CD4-positive, alpha-beta T cell (primary cell): ENCODE data around the gene HAPLN1. TPM values are rescaled to one million over a fixed set of nuclear protein-coding genes. Genes with fewer than 3 reads are reported as not detected.

Experiments
- ATAC-seq: fragments of 200-7000 bp; cut with Tn5 transposase; one replicate; pipeline ENCODE4 v1.10.0; 2022; ENCODE audit warnings: mild to moderate bottlenecking; ENCODE audit not compliant: poor library complexity
- CTCF ChIA-PET: fragments of 350-600 bp; sonication (Branson Sonifier 250); formaldehyde crosslinking; loops from one replicate; lab custom pipeline; 2021; ENCODE audit warnings: antibody characterized with exemption, inconsistent platforms; lab: Charles Lee
- POLR2A ChIA-PET: fragments of 350-600 bp; sonication (Branson Sonifier 250); formaldehyde crosslinking; loops from one replicate; lab custom pipeline; 2021; ENCODE audit warnings: antibody characterized with exemption, inconsistent platforms; lab: Charles Lee
- DNase-seq, 14 experiments: peaks; one replicate each; pipeline ENCODE4 v3.0.0-alpha.2; 2013 to 2020; ENCODE audit warnings: mixed read lengths in 2 of 14
- H3K27ac ChIP-seq, 2 donors: one replicate each; pipeline versions ENCODE4 v1.5.1 to v1.7.0; 2013; ENCODE audit warnings: low read length in 2 of 2, low read depth in 1 of 2, mild to moderate bottlenecking in 1 of 2
- H3K27me3 ChIP-seq, 2 experiments: 1 replicate in 1 of 2; 2 replicates in 1 of 2; pipeline versions ENCODE4 v1.6.1 to v1.7.0; 2013; ENCODE audit warnings: low read length in 2 of 2, control low read depth in 1 of 2, mild to moderate bottlenecking in 1 of 2, moderate library complexity in 1 of 2; ENCODE audit not compliant: insufficient read depth in 2 of 2, control insufficient read depth in 1 of 2
- H3K36me3 ChIP-seq: one replicate; pipeline ENCODE4 v1.6.1; 2013; ENCODE audit warnings: low read length, control low read depth; ENCODE audit not compliant: insufficient read depth
- H3K4me1 ChIP-seq: one replicate; pipeline ENCODE4 v1.6.1; 2013; ENCODE audit warnings: low read length, control low read depth; ENCODE audit not compliant: insufficient read depth
- H3K4me3 ChIP-seq: one replicate; pipeline ENCODE4 v1.5.1; 2013; ENCODE audit warnings: mild to moderate bottlenecking, low read length, moderate library complexity
- H3K9me3 ChIP-seq, 2 experiments: 1 replicate in 1 of 2; 2 replicates in 1 of 2; pipeline versions ENCODE4 v1.6.1 to v1.7.0; 2013; ENCODE audit warnings: low read length in 2 of 2, mild to moderate bottlenecking in 2 of 2, control low read depth in 1 of 2, moderate library complexity in 1 of 2; ENCODE audit not compliant: control insufficient read depth in 1 of 2, insufficient read depth in 1 of 2
- H3K27ac Mint-ChIP-seq: one replicate; pipeline ENCODE4 v1.8.0; 2020; ENCODE audit warnings: mixed read lengths
- H3K27me3 Mint-ChIP-seq: one replicate; pipeline ENCODE4 v1.8.0; 2021; ENCODE audit warnings: mixed read lengths
- H3K36me3 Mint-ChIP-seq: one replicate; pipeline ENCODE4 v1.8.0; 2021; ENCODE audit warnings: low read depth, mixed read lengths
- H3K4me1 Mint-ChIP-seq: one replicate; pipeline ENCODE4 v1.8.0; 2021; ENCODE audit warnings: low read depth, mixed read lengths
- H3K4me3 Mint-ChIP-seq: one replicate; pipeline ENCODE4 v1.8.0; 2020; ENCODE audit warnings: mild to moderate bottlenecking, mixed read lengths
- H3K9me3 Mint-ChIP-seq: one replicate; pipeline ENCODE4 v1.8.0; 2020; ENCODE audit warnings: mixed read lengths
- intact Hi-C, 2 experiments: fragments of 100-400 bp; cut with DNase I in 1 of 2; cut with micrococcal nuclease in 1 of 2; formaldehyde crosslinking; loops; one replicate each; pipeline versions ENCODE4 v1.15.1 to v1.9.0; 2023 to 2025; cut with DNase I, micrococcal nuclease
- total RNA-seq, 174 experiments: library from RNA in 2 of 174; stranded (reverse) in 2 of 174; gene quantifications; one replicate each; pipeline ENCODE4 v1.2.3 and lab custom pipeline; 2021 to 2026
- TF ChIP-seq, protein P1 (sequence below): fragments of 200-600 bp; IDR thresholded peaks from one replicate; pipeline ENCODE4 v1.8.0; 2022; ENCODE audit warnings: antibody characterized with exemption, mild to moderate bottlenecking

The HAPLN1 gene
- total RNA-seq, 2 experiments from 2014 or later: not detected

DNA sequence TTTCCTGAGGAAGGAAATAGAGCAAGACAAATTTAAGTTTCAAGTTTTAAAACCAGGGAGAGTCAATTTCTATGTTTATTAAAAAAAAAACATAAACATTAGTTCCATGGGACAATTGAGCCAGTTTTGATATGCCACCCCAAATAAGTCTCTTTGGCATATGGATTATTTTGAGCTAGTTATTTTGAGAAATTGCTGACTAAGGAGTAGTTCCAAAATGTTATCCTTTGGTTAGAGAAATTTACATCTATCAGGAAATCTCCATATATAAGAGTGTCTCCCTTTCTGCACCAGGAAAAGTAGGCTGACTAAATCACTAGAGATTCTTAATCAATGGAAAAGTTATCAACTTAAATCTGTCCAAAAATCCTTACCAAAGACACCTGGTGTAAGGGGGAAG, 105.8 kb downstream of the HAPLN1 start:
- Histone ChIP-seq H3K4me1 (no peaks in the 10 kb centered on the region), H3K27me3 (no peaks in the 10 kb centered on the region), H3K9me3 (peaks cover 0 to 8% of the 10 kb centered on the region in 2 experiments), H3K36me3 (no peaks in the 10 kb centered on the region), H3K27ac (no peak overlapping the region), H3K4me3 (no peak overlapping the region)
- no peak overlapping the region for H3K4me3 Mint-ChIP-seq
- TF ChIP-seq, protein P1, sequence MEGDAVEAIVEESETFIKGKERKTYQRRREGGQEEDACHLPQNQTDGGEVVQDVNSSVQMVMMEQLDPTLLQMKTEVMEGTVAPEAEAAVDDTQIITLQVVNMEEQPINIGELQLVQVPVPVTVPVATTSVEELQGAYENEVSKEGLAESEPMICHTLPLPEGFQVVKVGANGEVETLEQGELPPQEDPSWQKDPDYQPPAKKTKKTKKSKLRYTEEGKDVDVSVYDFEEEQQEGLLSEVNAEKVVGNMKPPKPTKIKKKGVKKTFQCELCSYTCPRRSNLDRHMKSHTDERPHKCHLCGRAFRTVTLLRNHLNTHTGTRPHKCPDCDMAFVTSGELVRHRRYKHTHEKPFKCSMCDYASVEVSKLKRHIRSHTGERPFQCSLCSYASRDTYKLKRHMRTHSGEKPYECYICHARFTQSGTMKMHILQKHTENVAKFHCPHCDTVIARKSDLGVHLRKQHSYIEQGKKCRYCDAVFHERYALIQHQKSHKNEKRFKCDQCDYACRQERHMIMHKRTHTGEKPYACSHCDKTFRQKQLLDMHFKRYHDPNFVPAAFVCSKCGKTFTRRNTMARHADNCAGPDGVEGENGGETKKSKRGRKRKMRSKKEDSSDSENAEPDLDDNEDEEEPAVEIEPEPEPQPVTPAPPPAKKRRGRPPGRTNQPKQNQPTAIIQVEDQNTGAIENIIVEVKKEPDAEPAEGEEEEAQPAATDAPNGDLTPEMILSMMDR: no peak
- H3K4me1 Mint-ChIP-seq: no peaks in the 10 kb centered on the region
- ChIA-PET CTCF (no interaction called here), POLR2A (no interaction called here)
- ATAC-seq (no peak), DNase-seq (no peak)
- intact Hi-C loops: no loop called here
- peaks cover 13% of the 10 kb centered on the region for H3K9me3 Mint-ChIP-seq
- no peak overlapping the region for H3K27ac Mint-ChIP-seq
- peaks cover 5% of the 10 kb centered on the region for H3K27me3 Mint-ChIP-seq
- no peaks in the 10 kb centered on the region for H3K36me3 Mint-ChIP-seq

- Mint-ChIP-seq H3K36me3 (no peaks in the 10 kb centered on the region), H3K27ac (no peak overlapping the region), H3K4me1 (no peaks in the 10 kb centered on the region), H3K27me3 (peaks cover 17% of the 10 kb centered on the region), H3K4me3 (no peak overlapping the region), H3K9me3 (peaks cover 3% of the 10 kb centered on the region)
- POLR2A ChIA-PET: no interaction called here
- no peaks in the 10 kb centered on the region for H3K9me3 ChIP-seq
- H3K36me3 ChIP-seq: no peaks in the 10 kb centered on the region
- intact Hi-C loops: no loop called here
- no peak overlapping the region for H3K27ac ChIP-seq
- no peak for DNase-seq
- TF ChIP-seq, protein P1: no peak
- no peak for ATAC-seq
- no peak overlapping the region for H3K4me3 ChIP-seq
- CTCF ChIA-PET: no interaction called here
- no peaks in the 10 kb centered on the region for H3K27me3 ChIP-seq
- no peaks in the 10 kb centered on the region for H3K4me1 ChIP-seq
Measured at GRCh38 chr5:83608122-83608521, 112.5 kb downstream of the HAPLN1 start.

GRCh38 chr5:83595217-83595616, 125.4 kb downstream of the HAPLN1 start:
- no peaks in the 10 kb centered on the region for H3K27me3 ChIP-seq
- no peaks in the 10 kb centered on the region for H3K9me3 ChIP-seq
- DNase-seq: no peak
- no peaks in the 10 kb centered on the region for H3K36me3 ChIP-seq
- H3K27me3 Mint-ChIP-seq: no peaks in the 10 kb centered on the region
- no peak for ATAC-seq
- H3K4me1 ChIP-seq: no peaks in the 10 kb centered on the region
- no peaks in the 10 kb centered on the region for H3K9me3 Mint-ChIP-seq
- POLR2A ChIA-PET: no interaction called here
- H3K36me3 Mint-ChIP-seq: no peaks in the 10 kb centered on the region
- H3K27ac Mint-ChIP-seq: no peak overlapping the region
- TF ChIP-seq, protein P1: no peak
- intact Hi-C loops: no loop called here
- H3K4me3 Mint-ChIP-seq: no peak overlapping the region
- no peak overlapping the region for H3K27ac ChIP-seq
- CTCF ChIA-PET: interaction anchor here (0.5 kb wide), 1 partner anchor 334 kb away, joined by 3 read pairs; no protein-coding TSS in a partner anchor
- H3K4me3 ChIP-seq: no peak overlapping the region
- no peaks in the 10 kb centered on the region for H3K4me1 Mint-ChIP-seq
